GM18517 (cell line): Measurements from ENCODE around the gene KRT5.

Experiments
- ATAC-seq: cut with Tn5 transposase; IDR thresholded peaks from one replicate; pipeline ENCODE4 v1.9.1; 2021; ENCODE audit warnings: mild to moderate bottlenecking, moderate library complexity; ENCODE audit not compliant: unreplicated experiment

The KRT5 gene

DNA sequence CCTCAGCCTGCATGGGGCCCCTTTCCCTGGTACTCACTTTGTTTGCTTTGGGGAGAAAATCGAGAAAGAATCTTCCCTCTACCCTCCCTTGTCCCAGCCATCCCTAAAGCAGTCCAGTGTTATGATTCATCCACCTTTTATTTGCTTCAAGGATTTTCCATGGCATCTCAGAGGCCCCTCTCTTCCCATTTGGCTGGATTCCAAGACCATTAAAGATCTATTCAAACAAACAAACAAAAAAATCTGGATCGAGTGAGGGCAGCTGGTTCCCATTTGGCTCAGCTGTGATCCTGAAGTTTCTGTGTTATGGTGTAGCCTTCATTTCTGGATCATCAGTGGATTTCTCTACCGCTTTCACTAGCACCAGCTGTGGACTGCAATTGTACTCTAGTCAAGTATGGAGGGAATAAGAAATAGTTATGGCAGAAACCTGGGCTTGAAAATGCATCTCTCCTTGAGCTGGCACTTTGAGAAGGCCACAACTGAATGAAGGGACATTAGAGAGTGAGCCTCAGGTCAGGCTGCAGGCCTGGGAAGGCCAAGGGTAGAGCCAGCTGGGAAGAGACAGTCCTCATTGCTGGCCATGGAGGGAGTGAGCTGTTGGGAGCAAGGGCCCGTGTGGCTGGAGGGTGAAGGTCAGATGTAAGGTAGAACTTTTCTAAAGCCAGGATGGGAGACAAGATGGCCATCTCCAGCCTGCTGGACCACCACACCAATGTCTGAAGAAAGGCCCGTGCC lies 19.1 kb upstream of the KRT5 start:
- no peak for ATAC-seq

DNA sequence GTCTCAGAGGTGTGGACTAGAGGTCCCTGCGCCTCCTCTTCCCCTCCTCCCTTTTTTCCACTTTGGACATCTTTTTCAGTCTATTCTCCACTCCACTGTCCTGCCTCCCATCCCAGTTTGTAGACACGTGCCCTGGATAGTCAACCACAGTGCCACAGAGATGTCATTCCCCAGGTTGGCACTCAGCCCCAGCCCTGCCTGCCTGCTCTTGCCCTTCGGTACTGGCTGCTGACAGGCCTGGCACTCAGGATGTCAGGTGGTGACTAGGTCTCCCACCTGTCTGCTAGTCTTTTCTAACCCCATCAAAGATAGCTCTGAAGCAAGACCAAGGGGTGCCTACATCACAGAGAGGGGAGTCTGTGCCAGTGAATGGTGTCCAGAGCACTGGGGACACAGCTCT lies 16.9 kb upstream of the KRT5 start:
- ATAC-seq: no peak

DNA sequence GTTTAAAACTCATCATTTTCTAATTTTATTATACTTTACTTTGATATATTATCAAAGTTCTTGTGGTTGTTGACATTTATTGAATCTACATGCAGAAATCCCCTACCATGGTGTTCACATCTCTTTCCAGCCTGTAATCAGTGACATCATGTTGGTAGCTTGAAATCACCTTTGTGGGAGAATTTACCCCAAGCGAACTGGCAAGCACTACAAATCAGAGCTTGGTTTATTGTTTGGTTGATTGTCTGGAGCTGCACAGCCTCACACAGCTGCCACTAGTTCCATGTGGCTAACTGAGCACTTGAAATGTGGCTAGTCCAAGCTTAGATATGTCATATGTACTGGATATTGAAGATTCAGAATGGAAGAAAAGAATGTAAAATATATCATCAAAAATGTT lies 15.4 kb upstream of the KRT5 start:
- ATAC-seq: no peak

DNA sequence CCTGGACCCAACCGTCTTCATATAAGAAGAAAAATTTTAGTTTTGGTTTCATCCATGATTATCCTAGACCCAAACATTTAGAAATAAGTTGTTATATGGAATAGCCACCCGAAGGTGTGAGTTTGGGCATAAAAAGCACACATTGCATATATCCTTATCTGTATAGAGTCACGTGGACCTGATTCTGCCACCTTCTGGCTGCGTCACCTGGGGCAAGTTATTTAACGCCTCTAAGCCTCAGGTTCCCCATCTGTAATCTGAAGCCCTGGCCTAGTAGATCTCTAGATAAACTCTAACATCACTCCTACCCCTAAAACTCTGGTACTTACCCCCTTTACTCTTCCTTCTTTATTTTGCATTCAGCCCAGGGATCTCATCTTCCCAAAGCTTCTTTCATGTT lies 14.3 kb upstream of the KRT5 start:
- ATAC-seq: no peak

DNA sequence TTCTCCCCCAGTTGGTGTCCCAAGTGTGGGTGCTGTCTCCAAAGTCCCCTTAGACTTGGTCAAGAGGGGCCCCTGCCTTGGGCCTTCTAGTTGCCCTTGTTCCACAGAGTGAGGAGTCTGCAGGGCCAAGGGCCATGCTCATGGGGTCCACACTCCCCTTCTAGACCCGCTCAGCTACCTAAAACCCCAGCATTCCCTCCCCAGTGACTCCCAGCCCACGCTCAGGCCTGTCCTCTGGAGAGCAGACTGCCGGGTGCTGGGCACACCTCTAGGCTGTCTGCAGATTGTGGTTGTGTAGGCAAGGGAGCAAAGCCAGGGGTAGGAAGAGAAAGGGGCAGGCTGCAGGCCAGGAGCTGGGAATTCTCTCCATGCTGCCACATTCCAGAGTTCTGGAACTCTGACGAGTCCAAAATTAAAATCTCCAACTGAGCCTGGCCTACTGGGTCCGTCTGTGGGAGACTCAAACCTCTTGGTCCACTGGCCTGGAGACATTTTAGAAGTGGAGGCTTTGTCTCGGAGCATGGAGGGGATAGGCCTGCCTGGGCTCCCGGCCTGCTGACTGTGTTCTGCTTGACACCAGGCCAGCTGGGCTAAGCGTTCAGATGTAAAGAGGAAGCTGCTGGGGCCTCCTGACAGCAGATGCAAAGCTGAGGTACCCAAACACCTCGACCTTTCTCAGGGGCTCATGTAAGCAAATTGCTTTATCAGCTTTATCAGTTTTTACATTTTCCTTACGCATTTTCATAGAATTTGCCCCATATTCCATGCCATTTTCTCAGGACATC lies 13.7 kb upstream of the KRT5 start:
- no peak for ATAC-seq

DNA sequence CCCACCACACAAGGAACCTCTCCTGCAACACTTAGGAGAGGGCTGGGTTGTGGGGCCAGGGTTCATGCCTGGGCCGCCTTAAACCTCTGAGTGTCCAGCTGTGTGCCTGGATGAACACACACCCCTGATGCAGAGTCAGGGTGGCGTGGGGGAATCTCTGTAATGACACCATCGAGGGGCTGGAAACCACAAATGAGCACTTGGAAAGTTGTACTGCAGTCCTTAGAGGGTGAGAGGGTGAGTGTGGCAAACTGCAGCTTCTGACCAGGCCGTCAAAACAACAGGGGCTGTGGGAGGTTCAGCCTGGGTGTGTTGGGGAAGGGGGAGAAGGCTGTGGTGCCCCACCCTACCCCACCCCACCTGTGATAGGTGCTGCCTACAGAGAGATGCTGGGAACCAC lies 12.4 kb upstream of the KRT5 start:
- no peak for ATAC-seq

GRCh38 chr12:52531566-52532300 lies 11.5 kb upstream of the KRT5 start:
- ATAC-seq: no peak

- ATAC-seq: no peak
Measured at GRCh38 chr12:52530905-52531304, 10.7 kb upstream of the KRT5 start.

- no peak for ATAC-seq
Measured at GRCh38 chr12:52530366-52530765, 10.2 kb upstream of the KRT5 start.

DNA sequence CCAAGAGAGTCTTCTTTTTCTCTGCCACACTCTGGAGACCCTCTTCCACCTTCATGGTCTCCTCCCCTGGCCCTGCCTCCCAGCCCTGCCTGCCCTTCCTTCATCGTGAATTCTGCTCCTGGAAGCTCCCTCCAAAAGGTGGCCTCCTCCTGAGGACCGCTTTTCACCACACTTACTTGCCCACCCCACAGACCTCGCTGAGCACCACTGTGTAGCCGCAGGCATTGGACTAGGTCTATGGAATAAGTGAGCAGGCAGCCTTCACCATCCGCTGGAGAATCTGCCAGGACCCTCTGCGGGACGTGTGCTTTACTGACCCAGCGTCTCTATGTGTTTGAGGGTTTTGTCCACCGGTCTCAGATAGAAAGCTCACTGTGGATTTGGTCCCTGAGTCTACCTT lies 9.7 kb upstream of the KRT5 start:
- ATAC-seq: no peak

DNA sequence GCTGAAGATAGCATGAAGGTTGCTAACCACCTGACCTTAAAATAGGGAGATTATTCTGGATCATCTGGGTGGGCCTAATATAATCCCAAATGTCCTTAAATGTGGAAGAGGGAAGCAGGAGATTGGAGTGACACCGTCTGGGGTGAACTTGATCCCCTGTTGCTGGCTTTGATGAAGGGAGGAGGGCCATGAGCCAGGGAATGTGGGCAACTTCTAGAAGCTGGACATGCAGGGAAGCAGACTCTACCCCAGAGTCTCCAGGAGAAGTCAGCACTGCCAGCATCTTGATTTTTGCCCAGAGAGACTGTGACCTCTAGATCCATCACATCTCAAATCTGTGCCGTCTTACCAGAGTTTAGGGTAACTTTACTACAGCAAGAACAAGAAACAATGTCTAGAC lies 9.2 kb upstream of the KRT5 start:
- ATAC-seq: no peak

- ATAC-seq: no peak
Measured at GRCh38 chr12:52528641-52529143, 8.5 kb upstream of the KRT5 start.

GRCh38 chr12:52527121-52527800 lies 7.1 kb upstream of the KRT5 start:
- ATAC-seq: no peak

GRCh38 chr12:52526511-52526951 lies 6.3 kb upstream of the KRT5 start:
- no peak for ATAC-seq

DNA sequence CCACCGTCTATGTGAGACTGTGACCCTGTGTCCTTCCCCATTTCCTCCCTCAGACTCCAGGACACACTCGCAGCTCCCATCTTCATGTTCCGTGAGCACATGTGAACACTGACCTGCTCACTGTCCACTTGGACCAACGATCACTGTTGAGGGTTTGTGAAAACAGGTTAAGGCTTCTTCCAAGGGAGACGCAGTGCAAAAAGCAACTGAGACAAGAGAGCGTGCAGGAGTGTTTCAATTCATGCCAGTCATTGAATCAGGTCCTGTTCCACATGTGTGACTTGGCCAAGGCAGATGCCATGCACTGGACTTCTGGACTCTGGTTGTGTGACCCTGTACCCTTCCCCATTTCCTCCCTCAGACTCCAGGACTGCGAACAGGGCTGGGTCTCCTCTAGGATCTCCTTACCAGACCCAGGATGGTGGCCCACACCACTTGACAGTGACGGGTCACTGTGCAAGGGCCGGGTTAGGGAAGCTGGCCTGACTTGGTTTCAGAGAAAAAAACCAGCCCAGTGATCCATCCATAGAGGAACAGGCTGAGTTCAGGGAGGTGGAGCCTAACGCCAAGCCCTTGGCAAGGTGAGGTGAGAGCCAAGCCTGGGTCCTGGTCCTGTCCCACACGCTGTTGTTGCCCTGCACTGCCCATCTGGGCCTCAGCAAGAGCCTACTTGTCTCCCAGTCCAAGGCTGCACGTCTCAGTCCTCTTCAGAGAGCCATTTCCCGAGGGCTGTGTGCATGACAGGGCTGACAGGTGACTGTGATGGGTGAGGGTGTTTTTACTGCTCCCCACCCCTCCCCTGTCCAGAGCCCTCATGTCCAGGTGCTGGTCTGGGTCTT lies 5.7 kb upstream of the KRT5 start:
- ATAC-seq: no peak

GRCh38 chr12:52524898-52525591 lies 4.9 kb upstream of the KRT5 start:
- no peak for ATAC-seq

DNA sequence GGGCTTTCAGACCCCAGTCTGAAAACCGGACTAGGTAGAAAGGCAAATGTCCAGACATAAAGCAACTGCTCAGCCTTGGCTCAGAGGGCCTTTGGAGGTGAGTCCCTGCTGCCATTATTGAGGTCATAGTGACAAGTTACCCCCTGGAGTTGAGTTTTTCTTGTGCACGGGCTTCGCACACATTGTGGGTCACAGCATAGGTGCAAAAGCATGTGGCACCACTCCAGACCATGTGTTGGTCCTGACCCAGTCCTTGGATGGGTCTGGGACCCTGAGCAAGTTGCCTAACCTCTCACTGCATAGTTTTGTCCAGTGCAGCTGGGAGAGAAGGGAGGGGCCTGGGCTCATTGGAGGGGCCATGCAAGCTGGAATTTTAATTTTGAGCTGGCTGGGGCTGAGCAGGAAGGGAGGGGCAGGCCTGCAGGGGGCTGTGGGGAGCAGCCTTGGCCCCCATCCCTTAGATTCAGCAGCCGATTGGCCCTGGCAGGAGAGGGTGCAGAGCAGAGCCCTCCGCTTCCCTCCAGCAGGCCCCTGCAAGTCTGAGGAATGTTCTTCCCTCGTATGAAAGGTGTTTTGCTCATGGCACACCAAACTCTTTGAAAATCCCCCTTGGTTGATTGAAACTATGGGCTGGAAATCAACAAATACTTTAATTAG lies 4.2 kb upstream of the KRT5 start:
- ATAC-seq: no peak

GRCh38 chr12:52523824-52524223 lies 3.6 kb upstream of the KRT5 start:
- no peak for ATAC-seq
